AG20443 (cell line): ENCODE results near the gene RAB4B.
"Not testable (repeated sequence)": the region's sequence is repeated elsewhere in the genome, so short reads cannot be mapped to it uniquely, and the experiment has no call there.

Experiments
- DNase-seq: peaks from one replicate; pipeline ENCODE4 v3.0.0; 2012; ENCODE audit warnings: low spot score, mixed read lengths

Gene RAB4B

DNA sequence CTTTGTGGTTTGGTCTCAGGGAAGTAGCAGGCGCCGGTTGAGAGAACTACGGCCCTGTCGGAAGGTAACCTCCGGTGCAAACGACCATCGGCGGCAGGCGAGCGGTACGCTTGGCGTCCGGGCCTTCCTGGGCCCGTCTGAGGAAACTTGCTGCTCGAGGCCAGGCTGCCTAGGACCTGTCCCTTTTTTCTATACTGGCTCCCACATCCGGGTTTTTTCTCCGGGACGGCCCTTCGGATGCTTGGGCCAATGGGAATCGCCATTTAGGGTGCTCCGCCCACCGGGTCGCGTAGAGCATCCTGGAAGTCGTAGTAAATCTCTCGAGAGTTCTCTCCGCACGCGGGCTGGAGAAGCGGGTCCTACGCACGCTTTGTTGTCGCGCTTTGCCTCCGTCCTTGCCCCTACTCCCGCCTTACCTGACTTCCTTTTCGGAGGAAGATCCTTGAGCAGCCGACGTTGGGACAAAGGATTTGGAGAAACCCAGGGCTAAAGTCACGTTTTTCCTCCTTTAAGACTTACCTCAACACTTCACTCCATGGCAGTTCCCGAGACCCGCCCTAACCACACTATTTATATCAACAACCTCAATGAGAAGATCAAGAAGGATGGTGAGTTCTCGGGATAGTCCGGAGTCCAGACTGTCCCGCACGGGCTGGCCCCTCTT, 27.0 kb upstream of the RAB4B start, which contains the start of gene SNRPA:
Gene SNRPA, plus strand, starts transcription at position 330 of the 664 bp plus-strand sequence. Its CDS starts 206 bp downstream, at position 536.
- DNase-seq, result peak; percentile 96

DNA sequence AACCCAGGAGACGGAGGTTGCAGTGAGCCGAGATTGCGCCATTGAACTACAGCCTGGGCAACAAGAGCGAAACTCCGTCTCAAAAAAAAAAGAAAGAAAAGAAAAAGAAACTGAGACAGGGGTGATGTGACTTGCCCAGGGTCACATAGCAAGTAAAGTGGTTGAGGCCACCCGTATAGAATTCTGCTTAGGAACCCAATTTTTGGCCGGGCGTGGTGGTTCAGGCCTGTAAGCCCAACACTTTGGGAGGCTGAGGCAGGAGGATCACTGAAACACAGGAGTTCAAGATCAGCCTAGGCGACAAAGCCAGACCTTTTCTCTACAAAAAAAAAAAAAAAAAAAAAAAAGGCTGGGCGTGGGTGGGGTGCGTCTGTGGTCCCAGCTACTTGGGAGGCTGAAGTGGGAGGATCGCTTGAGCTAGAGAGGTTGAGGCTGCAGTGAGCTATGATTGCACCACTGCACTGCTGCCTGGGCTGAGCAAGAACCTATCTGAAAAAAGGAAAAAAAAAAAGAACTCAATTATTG, 25.7 kb upstream of the RAB4B start:
- DNase-seq, result no peak

DNA sequence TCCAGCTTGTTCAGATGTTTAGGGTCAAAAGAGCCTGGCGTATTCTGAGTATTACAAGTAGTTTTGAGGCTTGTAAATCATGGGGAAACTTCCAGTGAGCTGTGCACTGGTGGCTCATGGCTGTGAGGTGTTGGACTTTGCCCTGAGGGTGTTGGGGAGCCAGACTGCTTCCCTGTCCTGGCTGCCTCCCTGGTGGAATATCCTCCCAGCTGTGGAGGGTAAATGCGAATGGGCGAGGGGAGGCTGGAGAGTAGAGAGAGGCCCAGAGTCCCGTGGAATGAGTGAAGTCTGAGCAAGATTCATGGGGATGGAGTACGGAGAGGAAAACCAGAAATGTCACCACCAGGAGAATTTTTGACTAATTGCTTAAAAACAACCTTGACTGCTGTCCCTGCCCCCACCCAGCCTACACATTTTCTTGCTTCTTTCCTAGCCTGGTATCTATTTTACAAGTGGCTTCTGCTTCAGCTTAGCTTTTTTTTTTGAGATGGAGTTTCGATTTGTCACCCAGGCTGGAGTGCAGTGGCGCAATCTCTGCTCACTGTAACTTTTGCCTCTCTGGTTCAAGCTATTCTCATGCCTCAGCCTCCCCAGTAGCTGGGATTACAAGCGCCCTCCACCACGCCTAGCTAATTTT, 23.3 kb upstream of the RAB4B start:
- DNase-seq, result no peak

DNA sequence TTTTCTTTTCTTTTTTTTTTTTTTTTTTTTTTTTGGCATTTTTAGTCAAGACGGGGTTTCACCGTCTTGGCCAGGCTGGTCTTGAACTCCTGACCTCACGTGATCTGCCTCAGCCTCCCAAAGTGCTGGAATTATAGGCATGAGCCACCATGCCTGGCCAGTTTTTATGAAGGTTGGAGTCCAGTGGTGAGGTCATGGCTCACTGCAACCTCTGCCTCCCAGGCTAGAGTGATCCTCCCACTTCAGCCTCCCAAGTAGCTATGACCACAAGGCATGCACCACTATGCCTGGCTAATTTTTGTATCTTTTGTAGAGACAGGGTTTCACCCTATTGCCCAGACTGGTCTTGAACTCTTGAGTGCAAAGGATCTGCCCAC, 22.8 kb upstream of the RAB4B start:
- DNase-seq, result no peak

DNA sequence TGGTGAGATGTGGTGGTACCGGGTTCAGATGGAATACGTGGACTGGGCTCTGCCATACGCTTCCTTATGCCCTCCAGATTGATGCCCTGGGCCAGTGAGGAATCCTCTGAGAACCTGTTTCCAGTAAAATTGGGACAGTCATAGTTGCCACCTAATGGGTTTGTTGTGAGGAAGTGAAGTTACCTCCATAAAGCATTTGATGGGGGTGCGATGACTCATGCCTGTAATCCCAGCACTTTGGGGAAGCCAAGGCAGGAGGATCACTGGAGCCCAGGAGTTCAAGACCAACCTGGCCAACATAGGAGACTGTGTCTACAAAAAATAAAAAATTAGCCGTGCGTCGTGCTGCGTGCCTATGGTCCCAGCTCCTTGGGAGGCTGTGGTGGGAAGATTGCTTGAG, 22.3 kb upstream of the RAB4B start:
- no peak for DNase-seq

DNA sequence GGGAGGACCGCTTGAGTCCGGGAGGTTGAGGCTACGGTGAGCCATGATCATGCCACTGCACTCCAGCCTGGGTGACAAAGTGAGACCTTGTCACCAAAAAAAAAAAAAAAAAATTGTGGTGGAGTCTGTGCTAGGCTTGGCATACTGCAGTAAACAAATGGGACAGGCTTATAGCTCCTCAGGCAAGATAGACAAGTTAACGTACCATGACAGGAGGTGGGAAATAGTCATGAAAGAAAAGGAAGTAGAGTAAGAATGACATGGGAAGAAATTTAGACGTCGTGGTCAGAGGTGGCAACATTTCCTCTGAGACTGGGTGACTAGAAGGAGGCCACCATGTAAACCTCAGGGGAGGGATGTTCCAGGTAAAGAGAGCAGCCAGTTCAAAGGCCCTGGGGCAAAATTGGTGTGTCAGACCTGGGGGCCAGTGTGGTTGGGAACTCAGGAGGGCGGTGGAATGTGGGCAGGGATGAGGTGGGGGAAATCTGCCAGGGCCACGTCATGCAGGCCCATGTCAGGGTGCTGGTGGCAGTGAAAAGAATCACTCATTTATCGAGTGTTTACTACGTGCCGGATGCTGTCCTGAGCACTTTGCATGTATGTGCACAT, 21.4 kb upstream of the RAB4B start:
- no peak for DNase-seq

DNA sequence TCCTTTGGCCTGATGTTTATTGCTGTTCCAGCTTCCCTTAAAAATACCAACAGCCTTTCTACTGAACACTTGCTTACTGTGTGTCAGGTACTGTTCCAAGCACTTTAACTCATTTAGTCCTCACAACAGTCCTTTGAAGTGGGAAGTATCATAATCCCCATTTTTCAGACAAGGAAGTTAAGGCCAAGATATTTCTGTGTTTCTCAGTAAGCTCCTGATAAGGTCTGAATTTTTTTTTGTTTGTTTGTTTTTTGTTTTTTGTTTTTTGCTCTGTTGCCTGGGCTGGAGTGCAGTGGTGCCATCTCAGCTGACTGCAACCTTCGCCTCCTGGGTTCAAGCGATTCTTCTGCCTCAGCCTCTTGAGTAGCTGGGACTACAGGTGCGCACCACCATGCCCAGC, 19.6 kb upstream of the RAB4B start:
- no peak for DNase-seq

DNA sequence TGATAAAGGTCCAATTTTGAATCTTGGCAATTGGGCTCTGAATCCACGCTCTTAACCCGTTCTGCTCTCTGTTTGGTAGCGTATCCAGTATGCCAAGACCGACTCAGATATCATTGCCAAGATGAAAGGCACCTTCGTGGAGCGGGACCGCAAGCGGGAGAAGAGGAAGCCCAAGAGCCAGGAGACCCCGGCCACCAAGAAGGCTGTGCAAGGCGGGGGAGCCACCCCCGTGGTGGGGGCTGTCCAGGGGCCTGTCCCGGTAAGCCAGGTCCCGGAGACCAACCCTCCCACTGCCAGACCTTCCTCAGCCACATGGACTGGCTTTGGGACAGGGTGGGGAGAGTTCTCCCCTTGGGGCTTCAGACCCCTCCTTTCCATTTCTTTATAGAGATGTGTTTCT, 18.7 kb upstream of the RAB4B start:
- no peak for DNase-seq

DNA sequence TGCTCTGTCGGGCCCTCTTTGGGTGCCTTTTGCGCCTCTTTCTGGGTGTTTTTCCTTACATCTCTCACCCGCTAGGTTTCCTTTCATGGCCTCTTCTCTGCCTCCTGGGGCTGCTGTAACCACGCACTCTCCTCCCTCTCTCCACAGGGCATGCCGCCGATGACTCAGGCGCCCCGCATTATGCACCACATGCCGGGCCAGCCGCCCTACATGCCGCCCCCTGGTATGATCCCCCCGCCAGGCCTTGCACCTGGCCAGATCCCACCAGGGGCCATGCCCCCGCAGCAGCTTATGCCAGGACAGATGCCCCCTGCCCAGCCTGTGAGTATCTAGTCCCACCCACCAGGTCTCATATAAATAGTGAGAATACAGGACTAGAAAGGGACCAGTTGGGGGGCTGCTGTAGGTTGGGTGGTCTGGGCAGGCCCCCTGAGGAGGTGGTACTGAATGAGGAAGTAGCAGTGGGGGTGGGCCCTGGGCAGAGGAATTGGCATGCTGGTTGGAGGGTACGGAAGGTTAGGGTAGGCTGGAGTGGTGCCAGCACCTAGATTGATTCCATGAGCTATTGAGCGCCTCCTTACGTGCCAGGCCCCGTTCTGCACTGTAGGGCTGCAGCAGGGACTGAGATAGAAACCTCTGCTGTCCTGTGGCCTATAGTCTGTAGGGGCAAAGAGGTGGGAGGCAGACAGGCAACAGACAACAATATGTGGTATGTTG, 15.1 kb upstream of the RAB4B start:
- DNase-seq, result no peak

DNA sequence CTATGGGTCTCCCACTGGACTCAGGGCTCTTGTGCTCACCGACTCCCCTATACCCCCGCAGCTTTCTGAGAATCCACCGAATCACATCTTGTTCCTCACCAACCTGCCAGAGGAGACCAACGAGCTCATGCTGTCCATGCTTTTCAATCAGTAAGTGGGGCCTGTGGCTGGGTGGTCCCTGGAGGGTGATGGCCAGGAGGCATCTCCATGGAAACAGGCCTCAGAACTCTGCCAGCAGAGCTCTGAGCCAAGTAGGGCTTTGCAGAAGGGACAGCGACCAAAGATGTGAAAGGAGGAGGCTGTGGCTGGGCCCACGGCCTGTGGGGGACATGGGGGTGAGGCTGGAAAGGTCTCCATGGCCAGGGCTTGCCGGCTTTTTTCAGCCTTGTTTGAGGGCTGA, 14.5 kb upstream of the RAB4B start:
- DNase-seq, result no peak

DNA sequence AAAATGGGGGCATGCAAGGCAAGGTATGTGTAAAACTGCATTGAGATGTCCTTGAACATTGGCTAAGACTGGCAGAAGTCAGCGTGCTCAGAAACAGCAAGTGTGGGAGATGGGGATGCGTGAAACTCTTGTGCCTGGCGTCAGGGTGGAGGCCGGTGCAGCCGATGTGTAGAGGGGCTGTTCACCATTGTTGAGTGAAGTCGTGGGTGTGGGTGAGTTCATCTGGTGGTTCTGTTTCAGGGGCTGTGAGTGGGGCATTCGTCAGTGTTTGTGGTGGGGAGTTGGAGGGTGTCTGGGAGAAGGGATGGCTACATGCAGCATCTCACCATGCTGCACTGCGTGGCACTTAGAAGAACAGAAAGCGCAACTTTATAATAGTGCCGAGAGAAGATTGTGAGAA, 14.1 kb upstream of the RAB4B start:
- no peak for DNase-seq

DNA sequence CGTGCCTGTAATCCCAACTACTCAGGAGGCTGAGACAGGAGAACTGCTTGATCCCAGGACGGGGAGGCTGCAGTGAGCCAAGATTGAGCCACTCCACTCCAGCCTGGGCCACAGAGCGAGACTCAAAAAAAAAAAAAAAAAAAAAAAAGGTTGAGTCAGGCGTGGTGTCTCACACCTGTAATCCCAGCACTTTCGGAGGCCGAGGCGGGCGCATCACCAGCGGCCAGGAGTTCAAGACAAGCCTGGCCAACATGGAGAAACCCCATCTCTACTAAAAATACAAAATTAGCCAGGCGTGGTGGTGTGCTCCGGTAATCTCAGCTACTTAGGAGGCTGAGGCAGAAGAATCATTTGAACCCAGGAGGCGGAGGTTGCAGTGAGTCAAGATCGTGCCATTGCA, 11.7 kb upstream of the RAB4B start:
- DNase-seq, result not testable (repeated sequence)

DNA sequence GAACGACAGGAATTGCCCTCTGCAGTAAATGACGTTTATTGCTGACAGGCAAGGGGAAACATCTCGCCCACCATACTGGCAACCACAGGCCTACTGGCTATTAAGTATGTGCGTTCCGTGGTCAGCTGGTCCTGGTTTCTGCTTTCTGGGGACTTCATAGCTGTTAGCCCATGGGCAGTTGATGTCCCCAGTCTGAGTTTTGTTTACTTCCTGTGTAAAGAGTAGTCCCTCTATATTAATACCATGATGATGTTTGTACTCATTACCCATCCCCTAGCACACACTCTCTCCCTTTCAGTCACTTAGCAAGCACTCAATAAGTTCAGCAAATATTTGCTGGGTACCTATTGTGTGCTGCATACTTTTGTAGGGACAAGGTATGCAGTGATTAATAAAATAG, 9.2 kb upstream of the RAB4B start:
- DNase-seq, result no peak

DNA sequence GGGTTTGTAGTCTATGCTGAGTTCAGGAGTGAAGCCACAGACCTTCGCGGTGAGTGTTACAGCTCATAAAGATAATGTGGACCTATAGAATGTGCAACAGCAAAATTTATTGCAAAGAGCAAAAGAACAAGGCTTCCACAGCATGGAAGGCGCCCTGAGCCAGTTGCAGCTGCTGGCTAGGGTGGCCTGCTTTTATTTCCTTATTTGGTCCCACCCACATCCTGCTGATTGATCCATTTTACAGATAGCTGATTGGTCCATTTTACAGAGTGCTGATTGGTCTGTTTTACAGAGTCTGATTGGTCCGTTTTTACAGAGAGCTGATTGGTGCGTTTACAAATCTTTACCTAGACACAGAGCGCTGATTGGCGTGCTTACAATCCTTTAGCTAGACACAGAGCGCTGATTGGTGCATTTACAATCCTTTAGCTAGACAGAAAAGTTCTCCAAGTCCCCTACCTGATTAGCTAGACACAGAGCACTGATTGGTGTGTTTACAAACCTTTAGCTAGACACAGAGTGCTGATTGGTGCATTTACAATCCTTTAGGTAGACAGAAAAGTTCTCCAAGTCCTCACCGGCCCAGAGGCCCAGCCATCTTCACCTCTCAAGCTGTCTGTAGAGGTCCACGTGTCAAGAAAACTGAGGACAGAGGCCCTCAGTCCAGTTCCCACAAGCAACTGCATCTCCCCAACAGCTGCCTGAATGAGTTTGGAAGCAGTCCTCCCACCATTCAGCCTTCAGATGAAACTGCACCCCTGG, 6.8 kb upstream of the RAB4B start:
- not testable (repeated sequence) for DNase-seq

DNA sequence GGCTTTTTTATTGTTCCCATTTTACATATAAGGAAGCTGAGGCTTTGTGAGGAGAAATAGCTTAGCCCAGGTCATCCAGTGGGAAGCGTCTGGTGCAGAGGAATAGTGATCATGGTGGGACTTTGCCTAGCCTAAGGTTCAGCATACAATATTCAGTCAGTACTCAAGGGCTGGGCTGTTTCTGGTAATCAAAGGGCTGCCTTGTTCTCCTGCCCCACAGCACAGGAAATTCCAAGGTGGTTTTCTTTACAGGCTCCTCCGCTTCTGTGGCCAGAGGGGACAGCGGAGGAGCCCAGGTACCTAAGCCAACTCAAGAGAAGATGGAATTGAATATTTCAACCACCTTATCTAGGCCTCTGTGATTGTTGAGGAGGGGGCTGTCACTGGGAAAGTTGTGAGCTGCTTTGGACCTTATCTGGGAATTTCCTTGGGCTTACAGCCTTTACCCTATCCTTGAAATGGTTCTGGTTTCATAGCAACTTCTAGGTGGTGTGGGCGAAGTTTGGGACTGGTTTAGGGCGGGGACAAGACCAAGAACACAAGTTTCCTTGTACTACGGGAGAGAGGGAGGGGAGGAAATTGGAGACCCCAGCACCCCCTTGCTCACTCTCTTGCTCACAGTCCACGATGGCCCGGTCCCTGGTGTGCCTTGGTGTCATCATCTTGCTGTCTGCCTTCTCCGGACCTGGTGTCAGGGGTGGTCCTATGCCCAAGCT, 3.0 kb upstream of the RAB4B start, which contains the start of gene MIA:
Gene MIA, plus strand, starts transcription at position 606 of the 716 bp plus-strand sequence. Its CDS starts 22 bp downstream, at position 628.
- DNase-seq, result no peak

DNA sequence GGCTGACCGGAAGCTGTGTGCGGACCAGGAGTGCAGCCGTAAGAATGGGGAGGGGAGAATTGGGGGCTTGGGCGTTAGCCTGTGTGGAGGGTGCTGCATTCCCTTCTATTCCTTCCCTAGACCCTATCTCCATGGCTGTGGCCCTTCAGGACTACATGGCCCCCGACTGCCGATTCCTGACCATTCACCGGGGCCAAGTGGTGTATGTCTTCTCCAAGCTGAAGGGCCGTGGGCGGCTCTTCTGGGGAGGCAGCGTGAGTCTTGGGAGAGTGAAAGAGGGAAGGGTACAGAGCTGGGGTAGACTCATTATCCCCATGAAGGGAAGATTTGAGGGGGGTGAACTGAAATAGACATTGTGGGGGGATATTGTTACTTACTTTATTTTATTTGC, 2.4 kb upstream of the RAB4B start:
- DNase-seq, result no peak

DNA sequence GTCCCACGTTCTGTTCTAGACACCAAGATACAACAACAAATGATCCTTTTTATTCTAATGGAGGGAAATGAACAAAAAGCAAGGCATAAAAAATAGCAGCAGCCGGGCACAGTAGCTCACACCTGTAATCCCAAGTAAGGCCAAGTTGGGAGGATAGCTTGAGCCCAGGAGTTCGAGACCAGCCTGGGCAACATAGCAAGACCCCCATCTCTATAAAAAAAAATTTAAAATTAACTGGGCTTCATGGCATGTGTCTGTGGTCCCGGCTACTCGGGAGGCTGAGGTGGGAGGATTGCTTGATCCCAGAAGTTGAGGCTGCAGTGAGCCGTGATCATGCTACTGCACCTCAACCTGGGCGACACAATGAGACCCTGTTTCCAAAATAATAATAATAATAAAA, 1.7 kb upstream of the RAB4B start:
- no peak for DNase-seq

DNA sequence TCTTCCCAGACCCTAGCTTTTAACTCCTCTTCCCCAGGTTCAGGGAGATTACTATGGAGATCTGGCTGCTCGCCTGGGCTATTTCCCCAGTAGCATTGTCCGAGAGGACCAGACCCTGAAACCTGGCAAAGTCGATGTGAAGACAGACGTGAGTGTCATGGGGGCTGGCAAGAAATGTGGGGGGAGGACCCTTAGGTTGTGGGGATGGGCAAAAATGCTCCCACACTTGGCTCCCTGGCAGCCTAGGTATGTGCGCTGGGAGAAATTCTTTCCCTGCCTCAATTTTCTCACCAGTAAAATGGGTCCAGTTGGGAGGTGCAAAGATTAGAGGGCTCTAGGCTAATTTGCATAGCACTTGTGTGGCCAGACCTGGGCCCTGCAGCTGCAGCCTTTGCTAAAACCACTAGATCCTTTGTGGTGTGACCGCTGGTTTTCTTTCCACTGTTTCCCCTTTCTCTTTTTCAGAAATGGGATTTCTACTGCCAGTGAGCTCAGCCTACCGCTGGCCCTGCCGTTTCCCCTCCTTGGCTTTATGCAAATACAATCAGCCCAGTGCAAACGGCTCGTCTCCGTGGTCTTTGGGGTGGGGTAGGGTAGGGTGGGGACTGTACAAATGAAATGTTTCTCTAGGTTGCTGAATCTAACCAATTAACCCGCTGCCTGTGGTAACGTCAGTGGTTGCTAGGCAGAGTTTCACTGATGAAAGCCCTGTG, 959 bp upstream of the RAB4B start:
- peak; percentile 88 for DNase-seq

DNA sequence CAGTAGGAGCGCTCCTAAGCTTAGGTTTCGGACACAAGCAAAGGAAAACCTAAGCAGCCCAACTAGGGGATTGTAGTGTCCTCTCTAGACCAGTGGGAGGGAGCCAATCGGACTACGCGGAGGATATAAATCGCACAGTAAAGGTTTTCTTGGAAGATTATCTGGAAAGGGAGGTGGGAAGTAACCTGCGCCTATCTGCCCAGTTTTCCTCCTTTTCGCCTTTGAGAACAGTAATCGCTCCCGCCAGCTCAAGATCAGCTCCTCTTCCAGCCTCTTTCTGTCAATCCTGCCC, 456 bp upstream of the RAB4B start:
- DNase-seq, result no peak

DNA sequence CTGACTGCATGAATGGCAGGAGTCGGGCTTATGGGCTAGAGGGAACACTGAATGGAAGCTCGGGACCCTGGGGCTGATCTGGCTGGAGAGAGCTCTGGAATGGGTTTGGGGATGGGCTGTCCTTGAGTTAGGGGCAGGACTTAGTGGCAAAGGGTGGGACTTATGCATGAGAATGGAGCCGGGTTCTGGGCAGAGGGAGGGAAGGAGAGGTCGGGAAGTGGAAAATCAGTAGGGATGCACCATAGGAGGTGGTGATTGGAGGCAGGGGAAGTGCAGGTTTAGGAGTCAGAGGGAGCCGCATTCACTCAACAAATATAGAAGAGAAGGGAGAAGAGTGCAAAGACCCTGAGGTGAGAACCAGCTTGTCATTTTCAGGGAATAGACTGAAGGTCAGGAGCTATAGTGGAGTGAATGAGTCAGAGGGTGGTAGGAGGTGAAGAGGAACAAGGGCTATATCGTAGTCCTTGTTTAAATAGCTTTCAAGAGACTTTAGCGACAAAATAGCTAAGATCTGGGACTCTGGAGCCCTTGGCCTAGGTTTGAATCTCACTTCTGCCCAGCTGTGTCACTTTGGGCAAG, 748 bp downstream of the RAB4B start:
- DNase-seq, result no peak
